ENCODE data around the gene ERG.

GRCh38 chr21:38388203-38388602, 110.1 kb downstream of the ERG start:
- no peak for TF ChIP-seq POLR2A (IDR thresholded peaks at IDR 0.05)
- TF ChIP-seq POLR2AphosphoS5 (IDR thresholded peaks at IDR 0.05) = no peak
- no peak for TF ChIP-seq CTCF (IDR thresholded peaks at IDR 0.05)
